Epidermal melanocyte (primary cell): ENCODE data around the gene ZGPAT.
"Not testable (repeated sequence)": the region's sequence is repeated elsewhere in the genome, so short reads cannot be mapped to it uniquely, and the experiment has no call there.

Experiments
- DNase-seq: peaks from one replicate; pipeline ENCODE4 v3.0.0; 2011; ENCODE audit warnings: low spot score; ENCODE audit not compliant: insufficient read length

The ZGPAT gene

GRCh38 chr20:63702751-63703470, 4.9 kb upstream of the ZGPAT start:
- DNase-seq: no peak

- DNase-seq: no peak
Observed at GRCh38 chr20:63703471-63703975, 4.3 kb upstream of the ZGPAT start.

DNA sequence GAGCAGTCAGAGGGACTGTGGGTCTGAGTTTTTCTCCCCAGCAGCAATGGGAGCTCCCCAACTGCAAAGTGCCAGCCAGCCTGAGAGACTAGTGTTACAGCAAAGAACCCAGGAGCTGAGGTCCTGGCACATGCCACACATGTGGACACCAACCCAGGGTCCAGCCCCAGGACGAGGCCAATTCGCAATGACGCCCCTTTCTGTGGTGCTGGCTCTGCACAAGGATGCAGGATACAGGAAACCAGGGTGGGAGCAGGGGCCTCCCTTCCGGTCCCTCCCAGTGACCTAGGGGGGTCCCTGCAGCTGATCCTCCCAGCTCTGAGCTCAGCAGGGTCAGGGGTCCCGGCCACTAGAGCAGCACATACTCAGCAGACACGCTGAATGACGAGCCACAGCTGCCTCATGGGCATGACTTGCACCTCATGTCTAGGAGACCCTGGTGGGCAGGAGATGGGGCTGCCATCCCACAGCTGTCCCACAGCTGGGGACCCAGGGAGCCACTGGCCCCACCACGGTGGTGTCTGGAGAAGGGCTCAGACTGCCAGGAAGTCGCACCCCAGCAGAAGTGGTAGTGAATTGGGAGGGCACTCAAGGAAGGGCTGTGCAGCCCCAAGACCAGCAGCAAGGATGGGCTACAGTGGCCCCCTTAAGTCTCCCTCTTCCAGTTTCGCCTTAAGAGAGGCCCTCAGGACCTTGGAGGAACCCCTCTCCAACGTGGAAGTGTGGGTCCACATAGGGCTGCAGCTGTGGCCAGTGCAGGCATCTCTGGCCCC, 3.7 kb upstream of the ZGPAT start:
- no peak for DNase-seq

- no peak for DNase-seq
Observed at GRCh38 chr20:63704749-63705117, 3.1 kb upstream of the ZGPAT start.

GRCh38 chr20:63705232-63706026, 2.4 kb upstream of the ZGPAT start:
- no peak for DNase-seq

- no peak for DNase-seq
Observed at GRCh38 chr20:63706027-63706695, 1.7 kb upstream of the ZGPAT start.

- no peak for DNase-seq
Observed at GRCh38 chr20:63706852-63707557, 834 bp upstream of the ZGPAT start.

DNA sequence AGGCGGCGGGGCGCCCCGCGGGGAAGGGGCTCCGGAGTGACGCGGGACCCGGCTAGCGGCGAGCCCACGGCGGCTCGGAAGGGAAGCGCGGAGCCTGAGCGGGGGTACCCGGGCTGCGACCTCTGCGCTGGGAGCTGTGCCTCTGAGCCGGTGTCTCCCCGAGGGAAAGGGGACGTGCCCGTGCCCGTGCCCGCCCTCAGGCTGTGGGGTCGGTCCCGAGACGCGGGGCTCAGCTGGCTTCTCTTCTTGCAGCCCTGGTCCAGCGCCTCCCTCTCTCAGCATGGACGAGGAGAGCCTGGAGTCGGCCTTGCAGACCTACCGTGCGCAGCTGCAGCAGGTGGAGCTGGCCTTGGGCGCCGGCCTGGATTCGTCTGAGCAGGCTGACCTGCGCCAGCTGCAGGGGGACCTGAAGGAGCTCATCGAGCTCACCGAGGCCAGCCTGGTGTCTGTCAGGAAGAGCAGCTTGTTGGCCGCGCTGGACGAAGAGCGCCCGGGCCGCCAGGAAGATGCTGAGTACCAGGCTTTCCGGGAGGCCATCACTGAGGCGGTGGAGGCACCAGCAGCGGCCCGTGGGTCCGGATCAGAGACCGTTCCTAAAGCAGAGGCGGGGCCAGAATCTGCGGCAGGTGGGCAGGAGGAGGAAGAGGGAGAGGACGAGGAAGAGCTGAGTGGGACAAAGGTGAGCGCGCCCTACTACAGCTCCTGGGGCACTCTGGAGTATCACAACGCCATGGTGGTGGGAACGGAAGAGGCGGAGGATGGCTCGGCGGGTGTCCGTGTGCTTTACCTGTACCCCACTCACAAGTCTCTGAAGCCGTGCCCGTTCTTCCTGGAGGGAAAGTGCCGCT, 686 bp downstream of the ZGPAT start:
- DNase-seq: no peak

DNA sequence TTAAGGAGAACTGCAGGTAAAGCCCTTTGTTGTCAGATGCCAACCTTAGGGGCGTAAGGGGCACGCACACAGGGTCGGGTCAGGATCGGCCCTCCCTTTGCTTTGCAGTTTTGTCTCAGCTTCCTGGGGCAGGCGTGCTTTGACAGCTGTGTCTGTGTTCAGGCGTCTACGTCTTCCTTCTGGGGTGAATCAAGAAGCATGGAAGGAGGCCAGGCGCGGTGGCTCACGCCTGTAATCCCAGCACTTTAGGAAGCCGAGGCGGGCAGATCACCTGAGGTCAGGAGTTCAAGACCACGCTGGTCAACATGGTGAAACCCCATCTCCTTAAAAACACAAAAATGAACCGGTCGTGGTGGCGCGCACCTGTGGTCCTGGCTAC, 1.3 kb downstream of the ZGPAT start:
- DNase-seq: no peak

DNA sequence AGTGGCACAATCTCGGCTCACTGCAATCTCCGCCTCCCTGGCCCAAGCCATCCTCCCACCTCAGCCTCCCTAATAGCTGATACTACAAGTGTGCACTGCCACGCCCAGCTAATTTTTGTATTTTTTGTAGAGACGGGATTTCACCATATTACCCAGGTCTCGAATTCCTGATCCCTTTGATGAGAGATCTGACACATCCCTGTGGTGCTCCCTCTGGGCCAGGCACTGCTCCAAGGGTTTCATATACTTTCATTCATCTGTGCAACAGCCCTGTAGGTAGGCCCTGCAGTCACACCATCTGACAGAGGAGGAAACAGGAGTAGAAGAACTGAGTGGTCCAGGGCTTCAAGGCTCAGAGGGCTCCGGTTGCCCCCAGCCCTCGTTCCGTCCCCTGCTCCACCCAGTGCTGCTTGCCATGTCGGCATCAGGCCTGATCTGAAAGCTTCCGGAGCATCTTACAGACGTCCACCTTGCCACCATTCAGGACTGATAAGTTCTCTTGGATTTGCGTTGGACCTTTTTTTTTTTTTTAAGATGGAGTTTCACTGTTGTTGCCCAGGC, 3.3 kb downstream of the ZGPAT start:
- no peak for DNase-seq

GRCh38 chr20:63712191-63712590, 4.4 kb downstream of the ZGPAT start:
- DNase-seq: no peak

- DNase-seq: no peak
Observed at GRCh38 chr20:63714858-63715257, 7.0 kb downstream of the ZGPAT start.

- DNase-seq: no peak
Observed at GRCh38 chr20:63718996-63719395, 11.2 kb downstream of the ZGPAT start.

DNA sequence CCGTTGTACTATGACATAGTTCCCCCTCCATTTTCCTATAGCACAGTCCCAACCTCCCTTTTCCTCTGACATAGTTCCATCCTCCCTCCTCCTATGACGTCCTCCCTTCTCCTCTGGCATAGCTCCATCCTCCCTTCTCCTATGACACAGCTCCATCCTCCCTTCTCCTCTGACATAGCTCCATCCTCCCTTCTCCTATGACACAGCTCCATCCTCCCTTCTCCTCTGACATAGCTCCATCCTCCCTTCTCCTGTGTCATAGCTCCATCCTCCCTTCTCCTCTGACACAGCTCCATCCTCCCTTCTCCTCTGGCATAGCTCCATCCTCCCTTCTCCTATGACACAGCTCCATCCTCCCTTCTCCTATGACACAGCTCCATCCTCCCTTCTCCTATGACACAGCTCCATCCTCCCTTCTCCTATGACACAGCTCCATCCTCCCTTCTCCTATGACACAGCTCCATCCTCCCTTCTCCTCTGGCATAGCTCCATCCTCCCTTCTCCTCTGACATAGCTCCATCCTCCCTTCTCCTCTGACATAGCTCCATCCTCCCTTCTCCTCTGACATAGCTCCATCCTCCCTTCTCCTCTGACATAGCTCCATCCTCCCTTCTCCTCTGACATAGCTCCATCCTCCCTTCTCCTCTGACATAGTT, 15.3 kb downstream of the ZGPAT start:
- DNase-seq: not testable (repeated sequence)

DNA sequence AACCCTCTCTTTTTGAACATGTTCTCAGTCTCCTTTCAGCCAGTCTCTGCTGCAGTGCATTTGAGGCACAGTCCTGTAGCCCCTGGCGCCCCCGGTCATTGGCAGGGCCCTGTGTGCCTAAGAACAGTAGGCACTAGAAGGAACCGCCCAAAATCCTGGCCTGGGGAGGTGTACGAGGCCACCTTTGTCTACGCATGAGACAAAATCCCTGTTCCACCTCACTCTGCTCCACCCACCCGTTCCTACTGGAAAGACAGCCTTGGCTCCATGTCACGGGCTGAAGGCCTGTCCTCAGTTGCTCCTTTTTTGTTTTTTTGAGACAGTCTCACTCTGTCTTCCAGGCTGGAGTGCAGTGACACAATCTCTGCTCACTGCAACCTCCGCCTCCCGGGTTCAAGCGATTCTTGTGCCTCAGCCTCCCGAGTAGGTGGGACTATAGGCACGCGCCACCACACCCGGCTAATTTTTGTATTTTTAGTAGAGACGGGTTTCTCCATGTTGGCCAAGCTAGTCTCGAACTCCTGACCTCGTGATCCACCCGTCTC, 22.4 kb downstream of the ZGPAT start:
- not testable (repeated sequence) for DNase-seq

DNA sequence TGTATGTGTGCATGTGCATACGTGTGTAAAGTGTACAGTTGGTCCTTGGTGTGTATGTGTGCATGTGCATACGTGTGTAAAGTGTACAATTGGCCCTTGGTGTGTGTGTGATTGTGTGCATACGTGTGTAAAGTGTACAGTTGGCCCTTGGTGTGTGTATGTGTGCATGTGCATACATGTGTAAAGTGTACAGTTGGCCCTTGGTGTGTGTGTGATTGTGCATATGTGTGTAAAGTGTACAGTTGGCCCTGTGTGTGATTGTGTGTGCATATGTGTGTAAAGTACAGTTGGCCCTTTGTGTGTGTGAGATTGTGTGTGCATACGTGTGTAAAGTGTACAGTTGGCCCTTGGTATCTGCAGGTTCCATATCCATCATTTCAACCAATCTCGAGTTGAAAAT, 23.6 kb downstream of the ZGPAT start:
- DNase-seq: no peak

- DNase-seq: no peak
Observed at GRCh38 chr20:63732118-63733095, 24.6 kb downstream of the ZGPAT start.

DNA sequence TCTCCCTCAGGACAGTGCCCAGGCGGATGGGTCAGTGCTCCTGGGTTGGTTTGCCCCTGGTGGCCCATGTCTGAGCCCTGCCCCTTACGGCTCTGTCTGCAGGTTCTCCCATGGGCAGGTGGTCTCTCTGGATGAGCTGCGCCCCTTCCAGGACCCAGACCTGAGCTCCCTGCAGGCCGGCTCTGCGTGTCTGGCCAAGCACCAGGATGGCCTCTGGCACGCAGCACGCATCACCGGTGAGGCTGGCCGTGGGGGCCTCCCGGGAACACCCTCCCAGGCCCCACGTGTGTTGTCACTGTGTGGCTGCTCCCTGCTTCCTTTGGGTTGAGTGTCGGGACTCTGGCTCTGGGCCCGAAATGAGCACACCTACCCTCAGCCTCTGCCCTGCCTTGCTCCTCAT, 25.3 kb downstream of the ZGPAT start:
- no peak for DNase-seq
